ENCODE measurements around the gene OSBPL9. TPM values are rescaled to one million over a fixed set of nuclear protein-coding genes. Genes with fewer than 3 reads are reported as not detected.

Gene OSBPL9
- polyA plus RNA-seq, 1 experiment: 69.6 TPM

GRCh38 chr1:51584021-51584420 is 32.9 kb upstream of the OSBPL9 start:
- ChIA-PET CTCF (no interaction called here), POLR2A (interaction anchor here (0.5 kb wide), 1 partner anchor 73 kb away, joined by 7 read pairs; no protein-coding TSS in a partner anchor)
- Histone ChIP-seq H3K27me3 (ENCODE audit: control insufficient read depth, insufficient read depth, low read length) (no peaks in the 10 kb centered on the region), H3K9me3 (ENCODE audit: control insufficient read depth, insufficient read depth, low read length) (no peaks in the 10 kb centered on the region), H3K27ac (ENCODE audit: low read depth, low read length) (no peak overlapping the region), H3K4me3 (ENCODE audit: low read depth, low read length) (no peak overlapping the region)
- TF ChIP-seq CTCF (IDR thresholded peaks at IDR 0.05; ENCODE audit: low read depth, low read length): no peak
- no peak for DNase-seq (ENCODE audit: low read depth, low spot score)

GRCh38 chr1:51592711-51593110 is 24.2 kb upstream of the OSBPL9 start:
- Histone ChIP-seq H3K4me3 (ENCODE audit: low read depth, low read length) (no peak overlapping the region), H3K9me3 (ENCODE audit: control insufficient read depth, insufficient read depth, low read length) (no peaks in the 10 kb centered on the region), H3K27ac (ENCODE audit: low read depth, low read length) (no peak overlapping the region), H3K27me3 (ENCODE audit: control insufficient read depth, insufficient read depth, low read length) (peaks cover 7% of the 10 kb centered on the region)
- TF ChIP-seq CTCF (IDR thresholded peaks at IDR 0.05; ENCODE audit: low read depth, low read length): no peak
- no peak for DNase-seq (ENCODE audit: low read depth, low spot score)
- ChIA-PET CTCF (no interaction called here), POLR2A (no interaction called here)

GRCh38 chr1:51594716-51595115 is 22.2 kb upstream of the OSBPL9 start:
- Histone ChIP-seq H3K4me3 (ENCODE audit: low read depth, low read length) (no peak overlapping the region), H3K27me3 (ENCODE audit: control insufficient read depth, insufficient read depth, low read length) (peaks cover 7% of the 10 kb centered on the region), H3K27ac (ENCODE audit: low read depth, low read length) (no peak overlapping the region), H3K9me3 (ENCODE audit: control insufficient read depth, insufficient read depth, low read length) (no peaks in the 10 kb centered on the region)
- TF ChIP-seq CTCF (IDR thresholded peaks at IDR 0.05; ENCODE audit: low read depth, low read length): no peak
- DNase-seq (ENCODE audit: low read depth, low spot score): no peak
- ChIA-PET POLR2A (no interaction called here), CTCF (no interaction called here)

GRCh38 chr1:51600529-51600928 is 16.4 kb upstream of the OSBPL9 start:
- Histone ChIP-seq H3K27ac (ENCODE audit: low read depth, low read length) (no peak overlapping the region), H3K27me3 (ENCODE audit: control insufficient read depth, insufficient read depth, low read length) (no peaks in the 10 kb centered on the region), H3K4me3 (ENCODE audit: low read depth, low read length) (no peak overlapping the region), H3K9me3 (ENCODE audit: control insufficient read depth, insufficient read depth, low read length) (no peaks in the 10 kb centered on the region)
- TF ChIP-seq CTCF (IDR thresholded peaks at IDR 0.05; ENCODE audit: low read depth, low read length): no peak
- ChIA-PET POLR2A (no interaction called here), CTCF (interaction anchor here (0.5 kb wide), 1 partner anchor 417 kb away, joined by 3 read pairs; no protein-coding TSS in a partner anchor)
- no peak for DNase-seq (ENCODE audit: low read depth, low spot score)

GRCh38 chr1:51600965-51601364 is 15.9 kb upstream of the OSBPL9 start:
- no peak overlapping the region for H3K4me3 ChIP-seq (ENCODE audit: low read depth, low read length)
- H3K9me3 ChIP-seq (ENCODE audit: control insufficient read depth, insufficient read depth, low read length): no peaks in the 10 kb centered on the region
- CTCF ChIA-PET: interaction anchor here (0.5 kb wide), 1 partner anchor 417 kb away, joined by 3 read pairs; no protein-coding TSS in a partner anchor
- no peaks in the 10 kb centered on the region for H3K27me3 ChIP-seq (ENCODE audit: control insufficient read depth, insufficient read depth, low read length)
- no peak for DNase-seq (ENCODE audit: low read depth, low spot score)
- no peak overlapping the region for H3K27ac ChIP-seq (ENCODE audit: low read depth, low read length)
- POLR2A ChIA-PET: no interaction called here
- no peak for TF ChIP-seq CTCF (IDR thresholded peaks at IDR 0.05; ENCODE audit: low read depth, low read length)
